Transverse colon (tissue), 4 donors: ENCODE data around the gene RASGRP3.

Experiments
- CTCF ChIP-seq, 5 experiments: fragments of 200-600 bp in 3 of 5; fragments of 450-650 bp in 2 of 5; sonication (generic) in 3 of 5; IDR thresholded peaks; 1 replicate in 2 of 5; 2 replicates in 3 of 5; pipeline ENCODE4 v1.5.1; 2016 to 2017; ENCODE audit warnings: antibody characterized with exemption in 5 of 5, inconsistent platforms in 3 of 5, mild to moderate bottlenecking in 2 of 5, moderate library complexity in 1 of 5
- EP300 ChIP-seq: sonication (generic); formaldehyde crosslinking; IDR thresholded peaks from one replicate; pipeline ENCODE4 v1.6.1; 2017; ENCODE audit warnings: antibody characterized with exemption, low read depth
- POLR2A ChIP-seq: fragments of 450-650 bp; IDR thresholded peaks from one replicate; pipeline ENCODE4 v1.6.1; 2016; ENCODE audit warnings: antibody characterized with exemption, mild to moderate bottlenecking, moderate library complexity
- POLR2AphosphoS5 ChIP-seq, 3 donors: sonication (generic); formaldehyde crosslinking; IDR thresholded peaks; one replicate each; pipeline ENCODE4 v1.6.1; 2016; ENCODE audit warnings: antibody characterized with exemption in 3 of 3

GRCh38 chr2:33511141-33511540 is 34.7 kb downstream of the RASGRP3 start:
- TF ChIP-seq CTCF (IDR thresholded peaks at IDR 0.05) = no peak
- no peak for TF ChIP-seq EP300
- no peak for TF ChIP-seq POLR2AphosphoS5 (IDR thresholded peaks at IDR 0.05)
- no peak for TF ChIP-seq POLR2A
